OCI-LY7 (cell line): ENCODE data around the gene RBBP4. TPM values are rescaled to one million over a fixed set of nuclear protein-coding genes. Genes with fewer than 3 reads are reported as not detected.
A peak's percentile ranks its signal among the peaks of the same experiment; 100 is the strongest.

Experiments used
- BruUV-seq: library from RNA; stranded (reverse); fragments of 400-500 nt; replicated peaks from 2 replicates; lab custom pipeline; 2021; lab: Mats Ljungman, UMichigan
- CTCF ChIA-PET: fragments of 300-600 bp; sonication (Branson Sonifier 250); formaldehyde crosslinking; loops from one replicate; lab custom pipeline; 2022; ENCODE audit warnings: antibody characterized with exemption; ENCODE audit not compliant: unreplicated experiment; lab: Charles Lee
- POLR2A ChIA-PET: fragments of 300-600 bp; sonication (Branson Sonifier 250); formaldehyde crosslinking; loops from one replicate; lab custom pipeline; 2022; ENCODE audit warnings: antibody characterized with exemption; lab: Charles Lee
- DNase-seq: peaks from one replicate; pipeline ENCODE4 v3.0.0-alpha.2; 2015; ENCODE audit warnings: low spot score
- H2AFZ ChIP-seq: fragments of 200-600 bp; sonication (generic), shearing (Covaris generic); 2 replicates; pipeline ENCODE4 v1.6.1; 2014; ENCODE audit warnings: mild to moderate bottlenecking, antibody characterized with exemption, low read length, moderate library complexity
- H3K27ac ChIP-seq: fragments of 200-600 bp; sonication (generic); 2 replicates; pipeline ENCODE4 v1.5.1; 2014; ENCODE audit warnings: mixed run types, low read depth, mild to moderate bottlenecking, moderate library complexity, low read length, inconsistent platforms; ENCODE audit not compliant: poor library complexity, severe bottlenecking
- H3K36me3 ChIP-seq: fragments of 200-600 bp; sonication (generic); 2 replicates; pipeline ENCODE4 v1.6.1; 2014; ENCODE audit warnings: mild to moderate bottlenecking, antibody characterized with exemption, low read length, moderate library complexity, mixed read lengths; ENCODE audit not compliant: insufficient read depth
- H3K4me1 ChIP-seq: fragments of 200-600 bp; sonication (generic); 2 replicates; pipeline ENCODE4 v1.5.1; 2014; ENCODE audit warnings: mild to moderate bottlenecking, low read length; ENCODE audit not compliant: insufficient read depth, poor library complexity, severe bottlenecking
- H3K4me2 ChIP-seq: fragments of 200-600 bp; sonication (generic); 2 replicates; pipeline ENCODE4 v1.6.1; 2014; ENCODE audit warnings: mild to moderate bottlenecking, low read length
- H3K4me3 ChIP-seq: fragments of 200-600 bp; sonication (generic); 2 replicates; pipeline ENCODE4 v1.5.1; 2014; ENCODE audit warnings: mild to moderate bottlenecking, low read depth, low read length; ENCODE audit not compliant: poor library complexity, severe bottlenecking
- H3K79me2 ChIP-seq: fragments of 200-600 bp; sonication (generic); 2 replicates; pipeline ENCODE4 v1.6.1; 2016; ENCODE audit warnings: low read depth, mild to moderate bottlenecking, low read length, moderate library complexity, mixed read lengths; ENCODE audit not compliant: insufficient read depth
- H3K9me2 ChIP-seq: fragments of 200-600 bp; sonication (generic); 2 replicates; pipeline ENCODE4 v1.6.1; 2016; ENCODE audit warnings: mild to moderate bottlenecking, low read length, mixed read lengths; ENCODE audit not compliant: insufficient read depth
- H3K9me3 ChIP-seq: fragments of 200-600 bp; sonication (generic); 2 replicates; pipeline ENCODE4 v1.6.1; 2014; ENCODE audit warnings: mild to moderate bottlenecking, mixed run types, low read length, mixed read lengths
- H4K20me1 ChIP-seq: fragments of 200-600 bp; sonication (generic); 2 replicates; pipeline ENCODE4 v1.6.1; 2014; ENCODE audit warnings: mild to moderate bottlenecking, antibody characterized with exemption, low read length, moderate library complexity, mixed read lengths; ENCODE audit not compliant: insufficient read depth
- EZH2phosphoT487 ChIP-seq: fragments of 200-600 bp; sonication (generic); IDR thresholded peaks from 2 replicates; pipeline ENCODE4 v1.6.1; 2018; ENCODE audit warnings: low read depth, borderline replicate concordance, mild to moderate bottlenecking, mixed run types, antibody characterized with exemption, low read length, moderate library complexity, mixed read lengths
- intact Hi-C: fragments of 100-400 bp; cut with micrococcal nuclease; formaldehyde crosslinking; loops from one replicate; pipeline ENCODE4 v1.10.0; 2022; ENCODE audit not compliant: unreplicated experiment
- total RNA-seq, 2 experiments: library from RNA; depleted of rRNA in 1 of 2; stranded (reverse); fragments of >200 nt in 1 of 2; shearing (Covaris generic) in 1 of 2; gene quantifications; 2 replicates each; pipeline ENCODE4 v1.2.3, GENCODE V29; 2014 to 2022
- TF ChIP-seq, protein P1 (sequence below): fragments of 200-600 bp; sonication (generic); conservative IDR thresholded peaks from 2 replicates; pipeline ENCODE4 v1.5.1; 2014; ENCODE audit warnings: mild to moderate bottlenecking, antibody characterized with exemption, low read length, moderate library complexity, mixed read lengths

Gene RBBP4
- total RNA-seq, 2 experiments from 2014 or later: 353 to 597 TPM

DNA sequence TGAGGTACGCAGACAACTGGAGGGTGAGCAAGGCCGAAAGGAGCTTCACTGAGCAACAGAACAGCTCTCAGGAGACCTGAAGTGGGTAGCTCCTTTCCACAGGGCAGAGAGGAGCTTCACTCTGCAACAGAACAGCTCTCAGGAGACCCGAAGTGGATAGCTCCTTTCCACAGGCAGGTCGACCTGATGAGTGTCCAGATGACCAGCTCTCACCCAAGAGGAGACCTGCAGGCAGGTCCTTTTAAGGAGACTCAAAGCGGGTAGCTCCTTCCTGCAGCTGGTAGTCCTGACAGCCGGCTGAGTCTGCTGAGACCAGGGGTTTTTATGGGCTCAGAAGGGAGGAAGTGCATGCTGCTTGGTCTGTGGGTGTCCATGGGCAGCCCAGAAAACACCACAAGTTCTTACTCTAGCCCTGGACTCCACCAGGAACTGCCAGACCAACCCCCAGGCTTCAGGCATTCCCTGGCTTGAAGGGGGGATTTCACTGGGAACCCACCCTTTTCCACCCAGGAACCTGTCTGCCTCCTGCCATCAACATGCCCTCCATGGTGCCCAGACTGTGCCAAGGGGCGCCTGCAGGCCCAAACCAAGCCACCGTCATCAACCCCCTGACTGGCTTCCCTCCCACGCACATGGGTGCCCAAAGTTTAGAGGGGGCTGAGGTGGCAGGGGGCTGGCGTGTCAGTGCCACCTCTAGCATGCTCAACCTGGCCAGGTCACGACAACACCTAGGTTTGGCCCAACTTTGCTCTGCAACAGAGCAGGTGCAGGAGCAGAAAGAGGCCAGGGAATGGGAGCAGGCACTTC is 44.2 kb upstream of the RBBP4 start:
- DNase-seq: no peak
- H3K9me2 ChIP-seq: no peaks in the 10 kb centered on the region
- H4K20me1 ChIP-seq: no peaks in the 10 kb centered on the region
- H3K4me2 ChIP-seq: no peak overlapping the region
- H3K79me2 ChIP-seq: no peaks in the 10 kb centered on the region
- POLR2A ChIA-PET: interaction anchor here (0.6 to 0.7 kb wide), 4 partner anchors 16 to 168 kb away, joined by 3 to 4 read pairs (median 4); no protein-coding TSS in a partner anchor
- H3K4me1 ChIP-seq: no peaks in the 10 kb centered on the region
- BruUV-seq: no TSS peak
- H3K27ac ChIP-seq: no peak overlapping the region
- TF ChIP-seq, protein P1, sequence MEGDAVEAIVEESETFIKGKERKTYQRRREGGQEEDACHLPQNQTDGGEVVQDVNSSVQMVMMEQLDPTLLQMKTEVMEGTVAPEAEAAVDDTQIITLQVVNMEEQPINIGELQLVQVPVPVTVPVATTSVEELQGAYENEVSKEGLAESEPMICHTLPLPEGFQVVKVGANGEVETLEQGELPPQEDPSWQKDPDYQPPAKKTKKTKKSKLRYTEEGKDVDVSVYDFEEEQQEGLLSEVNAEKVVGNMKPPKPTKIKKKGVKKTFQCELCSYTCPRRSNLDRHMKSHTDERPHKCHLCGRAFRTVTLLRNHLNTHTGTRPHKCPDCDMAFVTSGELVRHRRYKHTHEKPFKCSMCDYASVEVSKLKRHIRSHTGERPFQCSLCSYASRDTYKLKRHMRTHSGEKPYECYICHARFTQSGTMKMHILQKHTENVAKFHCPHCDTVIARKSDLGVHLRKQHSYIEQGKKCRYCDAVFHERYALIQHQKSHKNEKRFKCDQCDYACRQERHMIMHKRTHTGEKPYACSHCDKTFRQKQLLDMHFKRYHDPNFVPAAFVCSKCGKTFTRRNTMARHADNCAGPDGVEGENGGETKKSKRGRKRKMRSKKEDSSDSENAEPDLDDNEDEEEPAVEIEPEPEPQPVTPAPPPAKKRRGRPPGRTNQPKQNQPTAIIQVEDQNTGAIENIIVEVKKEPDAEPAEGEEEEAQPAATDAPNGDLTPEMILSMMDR: no peak
- no peak for TF ChIP-seq EZH2phosphoT487
- H3K9me3 ChIP-seq: no peaks in the 10 kb centered on the region
- H2AFZ ChIP-seq: no peak overlapping the region
- intact Hi-C loops: no loop called here
- CTCF ChIA-PET: interaction anchor here (0.5 kb wide), 1 partner anchor 314 kb away, joined by 3 read pairs; no protein-coding TSS in a partner anchor
- H3K36me3 ChIP-seq: no peaks in the 10 kb centered on the region
- H3K4me3 ChIP-seq: no peak overlapping the region

DNA sequence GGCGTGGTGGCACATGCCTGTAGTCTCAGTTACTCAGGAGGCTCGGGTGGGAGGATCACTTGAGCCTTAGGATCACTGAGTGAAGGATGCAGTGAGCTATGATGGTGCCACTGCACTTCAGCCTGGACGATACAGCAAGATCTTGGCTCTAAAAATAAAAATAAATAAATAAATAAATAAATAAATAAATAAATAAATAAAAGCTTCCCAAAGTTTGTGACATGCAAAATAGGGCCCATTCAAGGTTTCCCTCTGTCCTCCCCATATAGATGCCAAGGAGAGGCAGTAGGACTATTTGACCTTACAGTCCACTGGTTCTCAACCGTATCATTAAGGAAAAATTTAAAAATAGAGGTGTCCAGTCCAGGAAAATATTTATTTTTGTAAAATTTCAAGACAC is 41.8 kb upstream of the RBBP4 start:
- Histone ChIP-seq H3K27ac (no peak overlapping the region), H2AFZ (no peak overlapping the region), H3K4me3 (no peak overlapping the region), H3K9me3 (no peaks in the 10 kb centered on the region), H3K36me3 (no peaks in the 10 kb centered on the region), H3K9me2 (no peaks in the 10 kb centered on the region), H3K4me1 (no peaks in the 10 kb centered on the region), H3K4me2 (no peak overlapping the region), H4K20me1 (no peaks in the 10 kb centered on the region), H3K79me2 (no peaks in the 10 kb centered on the region)
- TF ChIP-seq, protein P1: no peak
- TF ChIP-seq EZH2phosphoT487: no peak
- no TSS peak for BruUV-seq
- ChIA-PET POLR2A (interaction anchor here (0.7 to 1.4 kb wide), 3 partner anchors 13 to 60 kb away, joined by 3 to 5 read pairs (median 3); no protein-coding TSS in a partner anchor), CTCF (no interaction called here)
- no peak for DNase-seq
- intact Hi-C loops: no loop called here

DNA sequence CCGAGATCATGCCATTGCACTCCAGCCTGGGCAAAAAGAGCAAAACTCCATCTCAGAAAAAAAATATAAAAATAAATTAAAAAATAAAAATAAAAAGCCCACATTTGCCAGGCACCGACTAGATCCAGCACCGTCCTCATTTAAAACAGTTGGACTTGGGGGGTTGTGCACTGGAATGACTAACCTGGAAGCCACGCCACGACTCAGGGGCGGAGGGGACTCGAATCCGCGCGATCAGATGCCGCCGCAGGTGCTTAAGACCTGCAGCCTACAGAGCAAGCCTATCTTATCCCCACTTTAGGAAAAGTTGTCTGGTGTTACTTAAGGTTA is 39.2 kb upstream of the RBBP4 start:
- Histone ChIP-seq H3K4me3 (no peak overlapping the region), H3K4me2 (0 out of 2 replicates have a peak overlapping the region, but pooled peaks have one; percentile 12), H4K20me1 (no peaks in the 10 kb centered on the region), H3K27ac (no peak overlapping the region), H3K4me1 (no peaks in the 10 kb centered on the region), H3K9me2 (no peaks in the 10 kb centered on the region), H3K9me3 (no peaks in the 10 kb centered on the region), H2AFZ (no peak overlapping the region; the same call in 1 of the 2 replicates), H3K36me3 (no peaks in the 10 kb centered on the region), H3K79me2 (no peaks in the 10 kb centered on the region)
- intact Hi-C loops: no loop called here
- POLR2A ChIA-PET: no interaction called here
- DNase-seq: no peak
- CTCF ChIA-PET: no interaction called here
- no TSS peak for BruUV-seq
- TF ChIP-seq, protein P1: no peak
- TF ChIP-seq EZH2phosphoT487: no peak
